Panc1 (cell line): ENCODE measurements around the gene MAGEC1.
"Not testable (repeated sequence)": the region's sequence is repeated elsewhere in the genome, so short reads cannot be mapped to it uniquely, and the experiment has no call there.

Experiments used
- CTCF ChIP-seq: fragments of 450-650 bp; IDR thresholded peaks from 2 replicates; pipeline ENCODE4 v1.5.1; 2017; ENCODE audit warnings: mild to moderate bottlenecking
- POLR2AphosphoS5 ChIP-seq: IDR thresholded peaks from 2 replicates; pipeline ENCODE4 v1.6.1; 2012; ENCODE audit warnings: mild to moderate bottlenecking, low read depth, low read length, moderate library complexity
- REST ChIP-seq, 2 experiments: IDR thresholded peaks; 2 replicates each; pipeline ENCODE4 v1.6.1; 2011 to 2012; ENCODE audit warnings: low read depth in 2 of 2, control low read depth in 1 of 2, low read length in 1 of 2, mild to moderate bottlenecking in 1 of 2, moderate library complexity in 1 of 2; ENCODE audit not compliant: insufficient read depth in 1 of 2
- SIN3A ChIP-seq: IDR thresholded peaks from 2 replicates; pipeline ENCODE4 v1.6.1; 2012; ENCODE audit warnings: low read depth, mild to moderate bottlenecking, low read length, moderate library complexity, borderline replicate concordance; ENCODE audit not compliant: insufficient read depth
- TCF7L2 ChIP-seq: IDR thresholded peaks from 2 replicates; pipeline ENCODE4 v1.6.1; 2011; ENCODE audit warnings: mild to moderate bottlenecking, low read depth, low read length, inconsistent platforms

GRCh38 chrX:141888811-141889210 is 14.9 kb upstream of the MAGEC1 start:
- TF ChIP-seq CTCF; POLR2AphosphoS5; REST (IDR thresholded peaks at IDR 0.05; ENCODE audit: insufficient read depth in 1 of 2, low read depth in 2 of 2, low read length in 1 of 2); SIN3A; TCF7L2: not testable (repeated sequence)
